ENCODE results near the gene SALL4.

Gene SALL4

GRCh38 chr20:51735728-51736600 lies 66.4 kb downstream of the SALL4 start:
- DNase-seq (ENCODE audit: low read depth in 2 of 2): no peak

GRCh38 chr20:51734876-51735720 lies 67.2 kb downstream of the SALL4 start:
- no peak for DNase-seq (ENCODE audit: low read depth in 2 of 2)

- DNase-seq (ENCODE audit: low read depth in 2 of 2): no peak
Observed at GRCh38 chr20:51733070-51733469, 69.3 kb downstream of the SALL4 start.

Data from stimulated activated CD4-positive, alpha-beta T cell treated with anti-CD3 and anti-CD28 coated beads, Interleukin-12 subunit alpha, Interleukin-12 subunit beta, amount 100 ng/mL, for 24 hours (primary cell).